Testis (tissue), 3 donors: Measurements from ENCODE around the gene WWC1. TPM values are rescaled to one million over a fixed set of nuclear protein-coding genes. Genes with fewer than 3 reads are reported as not detected.

ENCODE experiments used
- DNase-seq: peaks from one replicate; pipeline ENCODE4 v3.0.0-alpha.2; 2019
- H3K27ac ChIP-seq, 2 donors: fragments of 200-600 bp; sonication (generic); one replicate each; pipeline ENCODE4 v1.5.1; 2019
- H3K27me3 ChIP-seq: fragments of 200-600 bp; sonication (generic); one replicate; pipeline ENCODE4 v1.5.1; 2019
- H3K36me3 ChIP-seq: fragments of 200-600 bp; sonication (generic); one replicate; pipeline ENCODE4 v1.5.1; 2017; ENCODE audit warnings: low read depth; ENCODE audit errors: missing control alignments
- H3K4me1 ChIP-seq: fragments of 200-600 bp; sonication (generic); one replicate; pipeline ENCODE4 v1.5.1; 2019
- H3K4me3 ChIP-seq, 2 donors: fragments of 200-600 bp; sonication (generic); one replicate each; pipeline ENCODE4 v1.5.1; 2017 to 2019
- H3K9me3 ChIP-seq: fragments of 200-600 bp; sonication (generic); one replicate; pipeline ENCODE4 v1.5.1; 2017
- CTCF ChIP-seq, 3 experiments: fragments of 450-650 bp in 2 of 3; fragments of 200-600 bp in 1 of 3; sonication (generic) in 1 of 3; IDR thresholded peaks; one replicate each; pipeline ENCODE4 v1.5.1; 2016 to 2019; ENCODE audit warnings: antibody characterized with exemption in 3 of 3, mild to moderate bottlenecking in 2 of 3, moderate library complexity in 1 of 3
- POLR2A ChIP-seq: fragments of 450-650 bp; IDR thresholded peaks from one replicate; pipeline ENCODE4 v1.6.1; 2017; ENCODE audit warnings: antibody characterized with exemption, mild to moderate bottlenecking, moderate library complexity
- WGBS, 2 donors: methylation state at CpG; one replicate each; pipeline ENCODE4 v1.1.5; 2018; 5-methylcytosine and 5-hydroxymethylcytosine counted together
- intact Hi-C: fragments of 100-400 bp; cut with DNase I; formaldehyde crosslinking; loops from one replicate; pipeline ENCODE4 v1.15.1; 2023; ENCODE audit warnings: low total_unique reads
- polyA plus RNA-seq: library from polyadenylated mRNA; stranded (reverse); fragments of 350-450 nt; fragmentation: Illumina TruSeq; extraction: RNeasy Lipid Tissue Mini Kit (QIAGEN cat#74804); gene quantifications from one replicate; pipeline ENCODE4 v1.2.3, GENCODE V29; 2014; ENCODE audit warnings: low read depth, low replicate concordance; ENCODE audit not compliant: insufficient read depth
- total RNA-seq, 2 donors: library from RNA; depleted of rRNA; stranded (reverse); fragments of >200 nt; gene quantifications; one replicate each; pipeline ENCODE4 v1.2.3, GENCODE V29; 2016

The WWC1 gene
- total and polyA plus RNA-seq, 3 donors from 2014 or later, result 3.7 to 6.0 (median 5.6) TPM

GRCh38 chr5:168468836-168469235, 177.4 kb downstream of the WWC1 start:
- H3K4me3 ChIP-seq, result no peak overlapping the region
- H3K27ac ChIP-seq, result no peak overlapping the region
- intact Hi-C loops, result no loop called here
- no peak for TF ChIP-seq CTCF (IDR thresholded peaks at IDR 0.05)
- TF ChIP-seq POLR2A, result no peak
- WGBS, 2 donors, result 64 to 70% methylated on average over 8 of the region's 8 CpGs
- DNase-seq, result no peak
- no peaks in the 10 kb centered on the region for H3K36me3 ChIP-seq
- H3K9me3 ChIP-seq, result no peaks in the 10 kb centered on the region
- H3K4me1 ChIP-seq, result no peaks in the 10 kb centered on the region
- no peaks in the 10 kb centered on the region for H3K27me3 ChIP-seq

- Histone ChIP-seq H3K36me3 (no peaks in the 10 kb centered on the region), H3K4me1 (no peaks in the 10 kb centered on the region), H3K9me3 (no peaks in the 10 kb centered on the region), H3K27ac (no peak overlapping the region), H3K4me3 (no peak overlapping the region), H3K27me3 (no peaks in the 10 kb centered on the region)
- TF ChIP-seq POLR2A, result no peak
- TF ChIP-seq CTCF (IDR thresholded peaks at IDR 0.05), result no peak
- no peak for DNase-seq
- WGBS, 2 donors, result 86 to 91% methylated on average over 3 of the region's 3 CpGs
- intact Hi-C loops, result no loop called here
These were observed 178.4 kb downstream of the WWC1 start for GRCh38 chr5:168469816-168470215.

- intact Hi-C loops, result no loop called here
- H3K36me3 ChIP-seq, result no peaks in the 10 kb centered on the region
- 84 to 97% methylated on average over 3 to 4 of the region's 4 CpGs for WGBS, 2 donors
- no peak for DNase-seq
- H3K4me3 ChIP-seq, result no peak overlapping the region
- no peaks in the 10 kb centered on the region for H3K4me1 ChIP-seq
- no peak overlapping the region for H3K27ac ChIP-seq
- TF ChIP-seq CTCF (IDR thresholded peaks at IDR 0.05) (no peak), POLR2A (no peak)
- H3K9me3 ChIP-seq, result no peaks in the 10 kb centered on the region
- no peaks in the 10 kb centered on the region for H3K27me3 ChIP-seq
These were observed 180.3 kb downstream of the WWC1 start for GRCh38 chr5:168471785-168472184.

GRCh38 chr5:168472329-168472728, 180.9 kb downstream of the WWC1 start:
- Histone ChIP-seq H3K9me3 (no peaks in the 10 kb centered on the region), H3K27ac (no peak overlapping the region), H3K4me3 (no peak overlapping the region), H3K36me3 (no peaks in the 10 kb centered on the region), H3K27me3 (no peaks in the 10 kb centered on the region), H3K4me1 (no peaks in the 10 kb centered on the region)
- TF ChIP-seq CTCF (IDR thresholded peaks at IDR 0.05) (no peak), POLR2A (no peak)
- DNase-seq, result no peak
- intact Hi-C loops, result no loop called here
- WGBS, 2 donors, result 67 to 68% methylated on average over 5 of the region's 5 CpGs

GRCh38 chr5:168474319-168474718, 182.9 kb downstream of the WWC1 start:
- H3K36me3 ChIP-seq, result no peaks in the 10 kb centered on the region
- no peak for TF ChIP-seq CTCF (IDR thresholded peaks at IDR 0.05)
- TF ChIP-seq POLR2A, result no peak
- H3K4me1 ChIP-seq, result no peaks in the 10 kb centered on the region
- H3K27ac ChIP-seq, result no peak overlapping the region
- intact Hi-C loops, result no loop called here
- no peak overlapping the region for H3K4me3 ChIP-seq
- H3K9me3 ChIP-seq, result no peaks in the 10 kb centered on the region
- whole genome bisulfite sequencing, 2 donors, result 62 to 82% methylated on average over 1 of the region's 1 CpG
- H3K27me3 ChIP-seq, result no peaks in the 10 kb centered on the region
- no peak for DNase-seq
